Body of pancreas (tissue), 4 donors: ENCODE data around the gene KDM4C. TPM values are rescaled to one million over a fixed set of nuclear protein-coding genes. Genes with fewer than 3 reads are reported as not detected.

Source experiments
- ATAC-seq: fragments of 150-250 bp; one replicate; pipeline ENCODE4 v1.9.1; 2016
- DNase-seq, 4 donors: peaks; one replicate each; pipeline ENCODE4 v3.0.0-alpha.2; 2019
- H3K27ac ChIP-seq, 4 donors: fragments of 200-600 bp; sonication (generic); 1 replicate in 3 of 4; 2 replicates in 1 of 4; pipeline versions ENCODE4 v1.5.1 to v1.6.1; 2016 to 2019; ENCODE audit warnings: mild to moderate bottlenecking in 1 of 4, mixed read lengths in 1 of 4, moderate library complexity in 1 of 4
- H3K27me3 ChIP-seq, 2 donors: fragments of 200-600 bp; sonication (generic); one replicate each; pipeline ENCODE4 v1.6.0; 2016; ENCODE audit warnings: mild to moderate bottlenecking in 1 of 2
- H3K36me3 ChIP-seq, 2 donors: fragments of 200-600 bp; sonication (generic); replicated peaks in 1 of 2; 2 replicates each; pipeline ENCODE4 v1.5.1; 2016; ENCODE audit warnings: low read depth in 2 of 2; ENCODE audit not compliant: insufficient read depth in 1 of 2
- H3K4me1 ChIP-seq: fragments of 200-600 bp; sonication (generic); one replicate; pipeline ENCODE4 v1.6.0; 2016
- H3K4me3 ChIP-seq, 2 donors: fragments of 200-600 bp; sonication (generic); 1 replicate in 1 of 2; 2 replicates in 1 of 2; pipeline ENCODE4 v1.5.1; 2016 to 2019
- H3K9me3 ChIP-seq, 3 donors: fragments of 200-600 bp; sonication (generic); 1 replicate in 2 of 3; 2 replicates in 1 of 3; pipeline ENCODE4 v1.5.1; 2016
- CTCF ChIP-seq, 7 experiments: fragments of 450-650 bp in 4 of 7; fragments of 200-600 bp in 3 of 7; sonication (generic) in 3 of 7; IDR thresholded peaks; one replicate each; pipeline ENCODE4 v1.5.1; 2016 to 2019; ENCODE audit warnings: antibody characterized with exemption in 7 of 7
- POLR2A ChIP-seq, 3 donors: fragments of 450-650 bp; IDR thresholded peaks; one replicate each; pipeline ENCODE4 v1.6.1; 2016; ENCODE audit warnings: antibody characterized with exemption in 3 of 3, mild to moderate bottlenecking in 2 of 3
- WGBS, 2 donors: methylation state at CpG; one replicate each; pipeline ENCODE4 v1.1.5; 2017; 5-methylcytosine and 5-hydroxymethylcytosine counted together
- intact Hi-C: fragments of 100-400 bp; cut with DNase I; formaldehyde crosslinking; loops from one replicate; pipeline ENCODE4 v1.15.1; 2023
- total RNA-seq, 2 donors: library from RNA; depleted of rRNA; stranded (reverse); fragments of >200 nt; gene quantifications; one replicate each; pipeline ENCODE4 v1.1.0, GENCODE V29; 2016

KDM4C gene
- total RNA-seq, 2 donors from 2014 or later: 40.5 to 48.5 TPM

GRCh38 chr9:6897207-6897822 lies 139.5 kb downstream of the KDM4C start:
- H3K4me1 ChIP-seq: peaks cover 12% of the 10 kb centered on the region
- intact Hi-C loops: no loop called here
- H3K4me3 ChIP-seq: no peak overlapping the region
- H3K27ac ChIP-seq: no peak overlapping the region
- DNase-seq (no peak), ATAC-seq (no peak)
- TF ChIP-seq CTCF (IDR thresholded peaks at IDR 0.05) (no peak), POLR2A (IDR thresholded peaks at IDR 0.05) (no peak)
- WGBS, 2 donors: 68 to 83% methylated on average over 1 of the region's 1 CpG
- no peaks in the 10 kb centered on the region for H3K27me3 ChIP-seq
- H3K36me3 ChIP-seq: peaks cover 0 to 4% of the 10 kb centered on the region in 2 donors
- H3K9me3 ChIP-seq: no peaks in the 10 kb centered on the region

GRCh38 chr9:6897898-6898302 lies 140.1 kb downstream of the KDM4C start:
- DNase-seq (peak; percentile 21 to 52 (median 24)), ATAC-seq (peak; percentile 60)
- intact Hi-C loops: no loop called here
- TF ChIP-seq POLR2A (IDR thresholded peaks at IDR 0.05) (no peak), CTCF (IDR thresholded peaks at IDR 0.05) (no peak)
- no peak overlapping the region for H3K27ac ChIP-seq
- H3K36me3 ChIP-seq: peaks cover 0 to 4% of the 10 kb centered on the region in 2 donors
- no peaks in the 10 kb centered on the region for H3K27me3 ChIP-seq
- peaks cover 12% of the 10 kb centered on the region for H3K4me1 ChIP-seq
- no peak overlapping the region for H3K4me3 ChIP-seq
- H3K9me3 ChIP-seq: no peaks in the 10 kb centered on the region
- WGBS, 2 donors: 21 to 22% methylated on average over 7 of the region's 7 CpGs

GRCh38 chr9:6899274-6899673 lies 141.5 kb downstream of the KDM4C start:
- TF ChIP-seq CTCF (IDR thresholded peaks at IDR 0.05) (no peak), POLR2A (IDR thresholded peaks at IDR 0.05) (no peak)
- no peak for ATAC-seq
- WGBS, 2 donors: 35 to 36% methylated on average over 1 of the region's 1 CpG

GRCh38 chr9:6900440-6900883 lies 142.7 kb downstream of the KDM4C start:
- Histone ChIP-seq H3K9me3 (no peaks in the 10 kb centered on the region), H3K27ac (no peak overlapping the region), H3K27me3 (no peaks in the 10 kb centered on the region), H3K4me3 (no peak overlapping the region), H3K36me3 (no peaks in the 10 kb centered on the region), H3K4me1 (peaks cover 12% of the 10 kb centered on the region)
- intact Hi-C loops: no loop called here
- WGBS, 2 donors: 91% methylated on average over 7 of the region's 7 CpGs
- ATAC-seq (no peak), DNase-seq (no peak)
- TF ChIP-seq CTCF (IDR thresholded peaks at IDR 0.05) (no peak), POLR2A (IDR thresholded peaks at IDR 0.05) (no peak)

More at GRCh38 chr9:6899274-6899673, 141.5 kb downstream of the KDM4C start:
- Histone ChIP-seq H3K4me1 (peaks cover 12% of the 10 kb centered on the region), H3K9me3 (no peaks in the 10 kb centered on the region), H3K27me3 (no peaks in the 10 kb centered on the region), H3K27ac (no peak overlapping the region), H3K36me3 (no peaks in the 10 kb centered on the region), H3K4me3 (no peak overlapping the region)
- intact Hi-C loops: no loop called here
- no peak for DNase-seq

- 75 to 93% methylated on average over 2 of the region's 2 CpGs for WGBS, 2 donors
- no peaks in the 10 kb centered on the region for H3K9me3 ChIP-seq
- ATAC-seq (no peak), DNase-seq (no peak)
- no peak overlapping the region for H3K4me3 ChIP-seq
- no peak overlapping the region for H3K27ac ChIP-seq
- peaks cover 12% of the 10 kb centered on the region for H3K4me1 ChIP-seq
- no peaks in the 10 kb centered on the region for H3K36me3 ChIP-seq
- intact Hi-C loops: no loop called here
- TF ChIP-seq POLR2A (IDR thresholded peaks at IDR 0.05) (no peak), CTCF (IDR thresholded peaks at IDR 0.05) (no peak)
- no peaks in the 10 kb centered on the region for H3K27me3 ChIP-seq
Observed at GRCh38 chr9:6901180-6901579, 143.4 kb downstream of the KDM4C start.
